Calu3 (cell line): ENCODE data around the gene RPL10. TPM values are rescaled to one million over a fixed set of nuclear protein-coding genes. Genes with fewer than 3 reads are reported as not detected.

Experiments used
- BruUV-seq: library from RNA; stranded (reverse); fragments of 400-500 nt; replicated peaks from 2 replicates; lab custom pipeline; 2021; lab: Mats Ljungman, UMichigan
- CTCF ChIA-PET: fragments of 300-600 bp; sonication (Branson Sonifier 250); formaldehyde crosslinking; loops from one replicate; lab custom pipeline; 2022; ENCODE audit warnings: antibody characterized with exemption; lab: Charles Lee
- DNase-seq: peaks from one replicate; pipeline ENCODE4 v3.0.0; 2022
- H3K27ac Mint-ChIP-seq: one replicate; pipeline ENCODE4 v1.8.0; 2022; ENCODE audit warnings: mixed read lengths; ENCODE audit not compliant: unreplicated experiment
- H3K27me3 Mint-ChIP-seq: one replicate; pipeline ENCODE4 v1.8.0; 2022; ENCODE audit warnings: mixed read lengths; ENCODE audit not compliant: unreplicated experiment
- H3K36me3 Mint-ChIP-seq: one replicate; pipeline ENCODE4 v1.8.0; 2022; ENCODE audit warnings: mild to moderate bottlenecking, moderate library complexity, mixed read lengths; ENCODE audit not compliant: insufficient read depth, unreplicated experiment
- H3K4me1 Mint-ChIP-seq: one replicate; pipeline ENCODE4 v1.8.0; 2022; ENCODE audit warnings: mild to moderate bottlenecking, low read depth, mixed read lengths; ENCODE audit not compliant: unreplicated experiment
- H3K4me3 Mint-ChIP-seq: one replicate; pipeline ENCODE4 v1.8.0; 2022; ENCODE audit warnings: mild to moderate bottlenecking, low read depth, moderate library complexity, mixed read lengths; ENCODE audit not compliant: unreplicated experiment
- H3K9me3 Mint-ChIP-seq: one replicate; pipeline ENCODE4 v1.8.0; 2022; ENCODE audit warnings: low read depth, mixed read lengths; ENCODE audit not compliant: unreplicated experiment
- CTCF ChIP-seq: fragments of 200-600 bp; IDR thresholded peaks from one replicate; pipeline ENCODE4 v1.8.0; 2022; ENCODE audit warnings: antibody characterized with exemption; ENCODE audit not compliant: unreplicated experiment
- intact Hi-C: fragments of 100-400 bp; cut with micrococcal nuclease; formaldehyde crosslinking; loops from one replicate; pipeline ENCODE4 v1.10.0; 2022; ENCODE audit not compliant: unreplicated experiment
- microRNA-seq: library from miRNA; unstranded; fragments of <30 nt; microRNA quantifications from one replicate; pipeline ENCODE4 v1.2.0, GENCODE V29; 2022
- total RNA-seq: library from RNA; stranded (reverse); gene quantifications from 2 replicates; pipeline ENCODE4 v1.2.3, GENCODE V29; 2022

The RPL10 gene
- total RNA-seq, 1 experiment from 2014 or later = 1,495 TPM

GRCh38 chrX:154450312-154450711, 52.1 kb downstream of the RPL10 start:
- no peaks in the 10 kb centered on the region for H3K4me1 Mint-ChIP-seq
- H3K36me3 Mint-ChIP-seq = peaks cover 58% of the 10 kb centered on the region
- no peak for DNase-seq
- TF ChIP-seq CTCF = no peak
- H3K4me3 Mint-ChIP-seq = no peak overlapping the region
- no peaks in the 10 kb centered on the region for H3K27me3 Mint-ChIP-seq
- no peak overlapping the region for H3K27ac Mint-ChIP-seq
- no TSS peak for BruUV-seq
- no peaks in the 10 kb centered on the region for H3K9me3 Mint-ChIP-seq
- CTCF ChIA-PET = no interaction called here
- intact Hi-C loops = no loop called here

Small RNAs within 50 kb of the gene (microRNA-seq; reads per million reads assigned to microRNA genes)
- 2.8 reads per million for gene MIR6858

Other genes with a start within 250 kb of the RPL10 start
- not detected in 2 replicates for gene OPN1MW, start 215.8 kb upstream of the RPL10 start, total RNA-seq
- gene OPN1MW2, start 178.6 kb upstream of the RPL10 start, total RNA-seq = not detected in 2 replicates
- not detected in 2 replicates for gene OPN1MW3, start 140.8 kb upstream of the RPL10 start, total RNA-seq
- not detected in 2 replicates for gene TEX28, start 103.3 kb upstream of the RPL10 start, total RNA-seq
- gene TKTL1, start 102.6 kb upstream of the RPL10 start, total RNA-seq = not detected in 2 replicates
- gene FLNA, start 23.7 kb upstream of the RPL10 start, total RNA-seq = 973 and 1,240 TPM in 2 replicates
- 75.1 TPM in 2 replicates for gene EMD, start 19.1 kb upstream of the RPL10 start, total RNA-seq
- 28.8 and 30.6 TPM in 2 replicates for gene DNASE1L1, start 10.9 kb downstream of the RPL10 start, total RNA-seq
- gene TAFAZZIN, start 13.2 kb downstream of the RPL10 start, total RNA-seq = 55.0 and 56.3 TPM in 2 replicates
- 109 and 124 TPM in 2 replicates for gene ATP6AP1, start 30.3 kb downstream of the RPL10 start, total RNA-seq
- gene GDI1, start 38.8 kb downstream of the RPL10 start, total RNA-seq = 118 and 130 TPM in 2 replicates
- gene FAM50A, start 45.8 kb downstream of the RPL10 start, total RNA-seq = 87.9 and 88.9 TPM in 2 replicates
- 74.0 and 82.6 TPM in 2 replicates for gene PLXNA3, start 59.9 kb downstream of the RPL10 start, total RNA-seq
- gene LAGE3, start 80.9 kb downstream of the RPL10 start, total RNA-seq = 25.5 and 25.6 TPM in 2 replicates
- gene UBL4A, start 88.2 kb downstream of the RPL10 start, total RNA-seq = 37.6 and 41.3 TPM in 2 replicates
- gene SLC10A3, start 92.3 kb downstream of the RPL10 start, total RNA-seq = 21.5 and 27.1 TPM in 2 replicates
- gene FAM3A, start 117.9 kb downstream of the RPL10 start, total RNA-seq = 36.8 and 39.5 TPM in 2 replicates
- 180 and 229 TPM in 2 replicates for gene G6PD, start 148.5 kb downstream of the RPL10 start, total RNA-seq
- gene IKBKG, start 149.2 kb downstream of the RPL10 start, total RNA-seq = 39.9 and 46.3 TPM in 2 replicates
- not detected in 2 replicates for gene CTAG1A, start 186.8 kb downstream of the RPL10 start, total RNA-seq
- not detected in 2 replicates for gene CTAG1B, start 220.9 kb downstream of the RPL10 start, total RNA-seq